GM12878 (cell line): ENCODE results near the gene PCNX1. TPM values are rescaled to one million over a fixed set of nuclear protein-coding genes. Genes with fewer than 3 reads are reported as not detected.

ENCODE experiments used
- ASH2L ChIP-seq: fragments of 300-600, 200-600 bp; sonication (generic); IDR thresholded peaks from 2 replicates; pipeline ENCODE4 v1.6.1; 2017; ENCODE audit warnings: low read depth, mild to moderate bottlenecking, borderline replicate concordance
- IKZF2 ChIP-seq, 2 experiments: fragments of 450-650 bp; IDR thresholded peaks; 2 replicates each; pipeline ENCODE4 v1.6.1; 2017; ENCODE audit warnings: mild to moderate bottlenecking in 2 of 2, moderate library complexity in 2 of 2
- JUNB ChIP-seq: IDR thresholded peaks from 2 replicates; pipeline ENCODE4 v1.6.1; 2016; ENCODE audit warnings: antibody characterized with exemption, mild to moderate bottlenecking
- MTA2 ChIP-seq: fragments of 450-650 bp; IDR thresholded peaks from 2 replicates; pipeline ENCODE4 v1.6.1; 2016; ENCODE audit warnings: low read depth, mild to moderate bottlenecking, moderate library complexity
- NFIC ChIP-seq: IDR thresholded peaks from 2 replicates; pipeline ENCODE4 v1.6.1; 2012; ENCODE audit warnings: low read depth, mild to moderate bottlenecking, inconsistent platforms, low read length, moderate library complexity
- NFYA ChIP-seq: IDR thresholded peaks from 2 replicates; pipeline ENCODE4 v1.6.1; 2011; ENCODE audit warnings: low read depth, mild to moderate bottlenecking, low read length, improper control_type of control experiment, borderline replicate concordance
- NFYB ChIP-seq: IDR thresholded peaks from 2 replicates; pipeline ENCODE4 v1.6.1; 2011; ENCODE audit warnings: low read depth, mild to moderate bottlenecking, low read length, improper control_type of control experiment, moderate library complexity; ENCODE audit not compliant: insufficient read depth
- NR2C1 ChIP-seq: fragments of 450-650 bp; IDR thresholded peaks from 2 replicates; pipeline ENCODE4 v1.6.1; 2017; ENCODE audit warnings: antibody characterized with exemption, mild to moderate bottlenecking, moderate library complexity
- NRF1 ChIP-seq: conservative IDR thresholded peaks from 2 replicates; pipeline ENCODE4 v1.6.1; 2011; ENCODE audit warnings: mild to moderate bottlenecking, low read depth, low read length, improper control_type of control experiment
- POLR2A ChIP-seq: IDR thresholded peaks from 2 replicates; pipeline ENCODE4 v1.6.1; 2011; ENCODE audit warnings: low read depth, mild to moderate bottlenecking, low read length
- RAD21 ChIP-seq: IDR thresholded peaks from 2 replicates; pipeline ENCODE4 v1.6.1; 2011; ENCODE audit warnings: mild to moderate bottlenecking, low read depth, low read length, moderate library complexity; ENCODE audit not compliant: insufficient read depth
- RAD51 ChIP-seq: fragments of 450-650 bp; IDR thresholded peaks from 2 replicates; pipeline ENCODE4 v1.6.1; 2016; ENCODE audit warnings: moderate library complexity, mild to moderate bottlenecking, inconsistent platforms
- RBBP5 ChIP-seq: fragments of 200-600 bp; sonication (generic); conservative IDR thresholded peaks from 2 replicates; pipeline ENCODE4 v1.6.1; 2016
- RFX5 ChIP-seq: IDR thresholded peaks from 2 replicates; pipeline ENCODE4 v1.6.1; 2011; ENCODE audit warnings: low read depth, low read length, improper control_type of control experiment
- RUNX3 ChIP-seq: IDR thresholded peaks from 2 replicates; pipeline ENCODE4 v1.6.1; 2012; ENCODE audit warnings: low read length, inconsistent platforms
- SIN3A ChIP-seq: IDR thresholded peaks from 2 replicates; pipeline ENCODE4 v1.6.1; 2012; ENCODE audit warnings: low read depth, low read length, improper control_type of control experiment
- SMAD1 ChIP-seq: fragments of 450-650 bp; IDR thresholded peaks from 2 replicates; pipeline ENCODE4 v1.6.1; 2018; ENCODE audit warnings: mild to moderate bottlenecking, low read depth; ENCODE audit not compliant: partially characterized antibody
- SMAD5 ChIP-seq: IDR thresholded peaks from 2 replicates; pipeline ENCODE4 v1.6.1; 2016; ENCODE audit warnings: antibody characterized with exemption, low read depth
- STAT1 ChIP-seq: fragments of 450-650 bp; conservative IDR thresholded peaks from 2 replicates; pipeline ENCODE4 v1.6.1; 2014; ENCODE audit warnings: antibody characterized with exemption, mild to moderate bottlenecking
- TARDBP ChIP-seq: IDR thresholded peaks from 2 replicates; pipeline ENCODE4 v1.6.1; 2016; ENCODE audit warnings: borderline replicate concordance
- YBX1 ChIP-seq: fragments of 450-650 bp; IDR thresholded peaks from 2 replicates; pipeline ENCODE4 v1.6.1; 2016; ENCODE audit warnings: antibody characterized with exemption
- polyA plus RNA-seq, 11 experiments: library from polyadenylated mRNA; depleted of rRNA in 4 of 11; unstranded in 6 of 11; stranded (reverse) in 5 of 11; fragments of >200 nt; fragmentation: Nextera tagmentation in 4 of 11; fragmentation: Illumina TruSeq in 1 of 11; extraction: Ambion mirVana in 4 of 11; extraction: Trizol in 1 of 11; gene quantifications; 1 replicate in 1 of 11; 2 replicates in 10 of 11; pipeline versions ENCODE4 v1.2.1 to v1.2.3, GENCODE V29; 2011 to 2016; ENCODE audit warnings: inconsistent platforms in 2 of 11, missing spikeins in 2 of 11, low read depth in 1 of 11
- total RNA-seq, 4 experiments: library from RNA; depleted of rRNA in 3 of 4; stranded (reverse); fragments of >200 nt in 3 of 4; fragmentation: Illumina TruSeq in 1 of 4; extraction: Trizol in 1 of 4; gene quantifications; 2 replicates each; pipeline versions ENCODE4 v1.2.1 to v1.2.3, GENCODE V29; 2013 to 2021
- TF ChIP-seq, protein P1 (sequence below): fragments of 450-650 bp; IDR thresholded peaks from 2 replicates; pipeline ENCODE4 v1.6.1; 2017; ENCODE audit warnings: low read depth, mild to moderate bottlenecking, moderate library complexity
- TF ChIP-seq, protein P2 (sequence below): fragments of 450-650 bp; IDR thresholded peaks from 2 replicates; pipeline ENCODE4 v1.6.1; 2017; ENCODE audit warnings: mild to moderate bottlenecking
- TF ChIP-seq, protein P3 (sequence below): fragments of 450-650 bp; IDR thresholded peaks from 2 replicates; pipeline ENCODE4 v1.6.1; 2018; ENCODE audit warnings: mild to moderate bottlenecking, low read depth, moderate library complexity; ENCODE audit not compliant: partially characterized antibody
- TF ChIP-seq, protein P4 (sequence below): IDR thresholded peaks from 2 replicates; pipeline ENCODE4 v1.6.1; 2011; ENCODE audit warnings: borderline replicate concordance, low read depth, mild to moderate bottlenecking, moderate library complexity, mixed read lengths, low read length; ENCODE audit not compliant: insufficient read depth; ENCODE audit errors: extremely low read length
- TF ChIP-seq, protein P5 (sequence below): IDR thresholded peaks from 2 replicates; pipeline ENCODE4 v1.6.1; 2012; ENCODE audit warnings: low read depth, low read length, improper control_type of control experiment

The PCNX1 gene
- total and polyA plus RNA-seq, 10 of the 15 experiments (the other 5 are each of a cell fraction or from before 2014, with no cell fraction given), result 4.6 to 53.9 (median 20.5) TPM

DNA sequence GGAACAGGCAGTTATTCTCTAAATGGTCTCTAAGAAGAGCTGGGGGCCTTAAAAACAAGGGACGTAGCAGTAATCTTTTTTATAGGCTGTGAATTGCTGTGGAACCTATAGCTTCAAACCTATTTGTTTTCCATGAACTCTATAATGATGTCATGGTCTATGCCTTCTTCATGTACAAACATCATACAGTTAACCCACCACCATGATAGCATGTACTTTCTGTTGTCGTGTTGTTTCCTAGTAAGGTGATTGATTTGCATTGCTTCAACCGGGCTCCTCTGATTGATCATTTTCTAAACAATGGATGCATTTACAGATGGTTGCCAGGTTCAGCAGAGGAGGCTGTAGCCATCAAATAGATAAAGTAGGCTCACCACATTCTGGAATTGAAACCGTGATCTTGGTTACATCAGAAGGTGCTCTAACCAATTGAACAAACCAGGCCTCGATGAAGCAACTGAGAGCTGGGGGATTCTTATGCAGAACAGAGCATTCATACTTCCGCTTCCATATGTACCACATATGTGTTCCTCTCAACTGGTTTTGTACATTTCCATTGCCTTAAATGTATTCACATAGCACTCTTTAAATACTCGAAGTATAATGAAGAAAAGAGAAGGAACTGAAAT is 25.6 kb upstream of the PCNX1 start (continued):
- TF ChIP-seq, protein P1, sequence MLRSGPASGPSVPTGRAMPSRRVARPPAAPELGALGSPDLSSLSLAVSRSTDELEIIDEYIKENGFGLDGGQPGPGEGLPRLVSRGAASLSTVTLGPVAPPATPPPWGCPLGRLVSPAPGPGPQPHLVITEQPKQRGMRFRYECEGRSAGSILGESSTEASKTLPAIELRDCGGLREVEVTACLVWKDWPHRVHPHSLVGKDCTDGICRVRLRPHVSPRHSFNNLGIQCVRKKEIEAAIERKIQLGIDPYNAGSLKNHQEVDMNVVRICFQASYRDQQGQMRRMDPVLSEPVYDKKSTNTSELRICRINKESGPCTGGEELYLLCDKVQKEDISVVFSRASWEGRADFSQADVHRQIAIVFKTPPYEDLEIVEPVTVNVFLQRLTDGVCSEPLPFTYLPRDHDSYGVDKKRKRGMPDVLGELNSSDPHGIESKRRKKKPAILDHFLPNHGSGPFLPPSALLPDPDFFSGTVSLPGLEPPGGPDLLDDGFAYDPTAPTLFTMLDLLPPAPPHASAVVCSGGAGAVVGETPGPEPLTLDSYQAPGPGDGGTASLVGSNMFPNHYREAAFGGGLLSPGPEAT, result peak; percentile 32; the same call in 1 of the 2 replicates
- TF ChIP-seq, protein P2, sequence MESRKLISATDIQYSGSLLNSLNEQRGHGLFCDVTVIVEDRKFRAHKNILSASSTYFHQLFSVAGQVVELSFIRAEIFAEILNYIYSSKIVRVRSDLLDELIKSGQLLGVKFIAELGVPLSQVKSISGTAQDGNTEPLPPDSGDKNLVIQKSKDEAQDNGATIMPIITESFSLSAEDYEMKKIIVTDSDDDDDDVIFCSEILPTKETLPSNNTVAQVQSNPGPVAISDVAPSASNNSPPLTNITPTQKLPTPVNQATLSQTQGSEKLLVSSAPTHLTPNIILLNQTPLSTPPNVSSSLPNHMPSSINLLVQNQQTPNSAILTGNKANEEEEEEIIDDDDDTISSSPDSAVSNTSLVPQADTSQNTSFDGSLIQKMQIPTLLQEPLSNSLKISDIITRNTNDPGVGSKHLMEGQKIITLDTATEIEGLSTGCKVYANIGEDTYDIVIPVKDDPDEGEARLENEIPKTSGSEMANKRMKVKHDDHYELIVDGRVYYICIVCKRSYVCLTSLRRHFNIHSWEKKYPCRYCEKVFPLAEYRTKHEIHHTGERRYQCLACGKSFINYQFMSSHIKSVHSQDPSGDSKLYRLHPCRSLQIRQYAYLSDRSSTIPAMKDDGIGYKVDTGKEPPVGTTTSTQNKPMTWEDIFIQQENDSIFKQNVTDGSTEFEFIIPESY, result no peak
- peak; percentile 45; the same call in 1 of the 2 replicates for TF ChIP-seq JUNB
- no peak for TF ChIP-seq YBX1
- no peak for TF ChIP-seq NR2C1
- peak; percentile 74 for TF ChIP-seq NFIC
- TF ChIP-seq RBBP5, result no peak
- peak; percentile 54 to 68; a peak in 3 of 4 replicates for TF ChIP-seq IKZF2 (IDR thresholded peaks at IDR 0.05)
- TF ChIP-seq POLR2A, result no peak
- TF ChIP-seq MTA2, result peak; percentile 63; the same call in 1 of the 2 replicates
- TF ChIP-seq NFYA, result no peak
- TF ChIP-seq SMAD5, result no peak
- TF ChIP-seq, protein P3, sequence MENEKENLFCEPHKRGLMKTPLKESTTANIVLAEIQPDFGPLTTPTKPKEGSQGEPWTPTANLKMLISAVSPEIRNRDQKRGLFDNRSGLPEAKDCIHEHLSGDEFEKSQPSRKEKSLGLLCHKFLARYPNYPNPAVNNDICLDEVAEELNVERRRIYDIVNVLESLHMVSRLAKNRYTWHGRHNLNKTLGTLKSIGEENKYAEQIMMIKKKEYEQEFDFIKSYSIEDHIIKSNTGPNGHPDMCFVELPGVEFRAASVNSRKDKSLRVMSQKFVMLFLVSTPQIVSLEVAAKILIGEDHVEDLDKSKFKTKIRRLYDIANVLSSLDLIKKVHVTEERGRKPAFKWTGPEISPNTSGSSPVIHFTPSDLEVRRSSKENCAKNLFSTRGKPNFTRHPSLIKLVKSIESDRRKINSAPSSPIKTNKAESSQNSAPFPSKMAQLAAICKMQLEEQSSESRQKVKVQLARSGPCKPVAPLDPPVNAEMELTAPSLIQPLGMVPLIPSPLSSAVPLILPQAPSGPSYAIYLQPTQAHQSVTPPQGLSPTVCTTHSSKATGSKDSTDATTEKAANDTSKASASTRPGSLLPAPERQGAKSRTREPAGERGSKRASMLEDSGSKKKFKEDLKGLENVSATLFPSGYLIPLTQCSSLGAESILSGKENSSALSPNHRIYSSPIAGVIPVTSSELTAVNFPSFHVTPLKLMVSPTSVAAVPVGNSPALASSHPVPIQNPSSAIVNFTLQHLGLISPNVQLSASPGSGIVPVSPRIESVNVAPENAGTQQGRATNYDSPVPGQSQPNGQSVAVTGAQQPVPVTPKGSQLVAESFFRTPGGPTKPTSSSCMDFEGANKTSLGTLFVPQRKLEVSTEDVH, result no peak
- no peak for TF ChIP-seq STAT1
- peak; percentile 89 for TF ChIP-seq RUNX3
- no peak for TF ChIP-seq ASH2L
- TF ChIP-seq NRF1, result no peak
- TF ChIP-seq SIN3A, result no peak
- TF ChIP-seq, protein P4, sequence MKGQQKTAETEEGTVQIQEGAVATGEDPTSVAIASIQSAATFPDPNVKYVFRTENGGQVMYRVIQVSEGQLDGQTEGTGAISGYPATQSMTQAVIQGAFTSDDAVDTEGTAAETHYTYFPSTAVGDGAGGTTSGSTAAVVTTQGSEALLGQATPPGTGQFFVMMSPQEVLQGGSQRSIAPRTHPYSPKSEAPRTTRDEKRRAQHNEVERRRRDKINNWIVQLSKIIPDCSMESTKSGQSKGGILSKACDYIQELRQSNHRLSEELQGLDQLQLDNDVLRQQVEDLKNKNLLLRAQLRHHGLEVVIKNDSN, result no peak
- TF ChIP-seq, protein P5, sequence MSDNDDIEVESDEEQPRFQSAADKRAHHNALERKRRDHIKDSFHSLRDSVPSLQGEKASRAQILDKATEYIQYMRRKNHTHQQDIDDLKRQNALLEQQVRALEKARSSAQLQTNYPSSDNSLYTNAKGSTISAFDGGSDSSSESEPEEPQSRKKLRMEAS, result no peak
- no peak for TF ChIP-seq SMAD1
- TF ChIP-seq NFYB, result peak; percentile 72; the same call in 1 of the 2 replicates
- TF ChIP-seq RAD51, result no peak
- TF ChIP-seq RAD21, result no peak
- no peak for TF ChIP-seq RFX5
- no peak for TF ChIP-seq TARDBP
